NCI-H460 (cell line): ENCODE data around the gene CNDP1. TPM values are rescaled to one million over a fixed set of nuclear protein-coding genes. Genes with fewer than 3 reads are reported as not detected.
A peak's percentile ranks its signal among the peaks of the same experiment; 100 is the strongest.
"Not testable (repeated sequence)": the region's sequence is repeated elsewhere in the genome, so short reads cannot be mapped to it uniquely, and the experiment has no call there.

Experiments
- DNase-seq: peaks from one replicate; pipeline ENCODE4 v3.0.0-alpha.2; 2016; ENCODE audit warnings: low read depth; ENCODE audit errors: extremely low read depth
- polyA plus RNA-seq: library from polyadenylated mRNA; depleted of rRNA; stranded (reverse); fragments of >200 nt; gene quantifications from 2 replicates; pipeline ENCODE4 v1.2.3, GENCODE V29; 2014; cell fraction: nucleus; rRNA removed
- total RNA-seq: library from RNA; depleted of rRNA; stranded (reverse); fragments of >200 nt; shearing (Covaris generic); gene quantifications from 2 replicates; pipeline ENCODE4 v1.2.3, GENCODE V29; 2014; rRNA removed

CNDP1 gene
- total RNA-seq, result not detected in 2 replicates
- polyA plus RNA-seq, result not detected in 2 replicates

DNA sequence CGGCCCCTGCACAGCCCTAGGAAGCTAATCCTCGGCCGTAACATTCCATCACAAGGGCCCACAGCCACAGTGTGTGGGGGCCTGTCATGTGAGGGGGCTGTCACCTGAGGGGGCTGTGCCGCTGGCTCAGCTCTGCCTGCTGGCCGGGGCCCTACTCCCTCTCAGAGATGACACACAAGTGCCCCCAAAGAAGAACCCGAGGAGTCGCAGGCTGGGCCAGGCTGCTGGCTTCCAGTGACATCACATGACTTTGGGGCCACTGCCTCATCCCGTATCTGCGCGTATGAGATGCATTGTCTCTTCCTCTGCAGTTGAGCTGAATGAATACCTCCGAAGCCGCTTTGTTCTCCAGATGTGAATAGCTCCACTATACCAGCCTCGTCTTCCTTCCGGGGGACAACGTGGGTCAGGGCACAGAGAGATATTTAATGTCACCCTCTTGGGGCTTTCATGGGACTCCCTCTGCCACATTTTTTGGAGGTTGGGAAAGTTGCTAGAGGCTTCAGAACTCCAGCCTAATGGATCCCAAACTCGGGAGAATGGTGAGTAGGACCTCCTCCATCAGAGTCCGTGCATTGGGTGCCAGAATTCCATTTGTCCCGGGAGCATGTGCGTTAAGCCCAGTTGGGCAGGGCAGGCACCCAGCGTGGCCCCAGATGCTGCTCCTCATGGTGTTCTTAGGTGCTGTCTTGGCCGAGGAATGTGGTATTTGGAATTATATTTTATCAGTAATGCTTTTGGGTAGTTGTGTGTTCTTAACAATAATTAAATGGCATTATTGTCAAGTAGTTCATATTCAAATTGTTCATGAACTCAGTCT is at the start of gene CNDP1:
Gene CNDP1 (plus strand): TSS at position 351 of the 820 bp plus-strand sequence. CDS start 168 bp downstream, at position 519.
- no peak for DNase-seq

DNA sequence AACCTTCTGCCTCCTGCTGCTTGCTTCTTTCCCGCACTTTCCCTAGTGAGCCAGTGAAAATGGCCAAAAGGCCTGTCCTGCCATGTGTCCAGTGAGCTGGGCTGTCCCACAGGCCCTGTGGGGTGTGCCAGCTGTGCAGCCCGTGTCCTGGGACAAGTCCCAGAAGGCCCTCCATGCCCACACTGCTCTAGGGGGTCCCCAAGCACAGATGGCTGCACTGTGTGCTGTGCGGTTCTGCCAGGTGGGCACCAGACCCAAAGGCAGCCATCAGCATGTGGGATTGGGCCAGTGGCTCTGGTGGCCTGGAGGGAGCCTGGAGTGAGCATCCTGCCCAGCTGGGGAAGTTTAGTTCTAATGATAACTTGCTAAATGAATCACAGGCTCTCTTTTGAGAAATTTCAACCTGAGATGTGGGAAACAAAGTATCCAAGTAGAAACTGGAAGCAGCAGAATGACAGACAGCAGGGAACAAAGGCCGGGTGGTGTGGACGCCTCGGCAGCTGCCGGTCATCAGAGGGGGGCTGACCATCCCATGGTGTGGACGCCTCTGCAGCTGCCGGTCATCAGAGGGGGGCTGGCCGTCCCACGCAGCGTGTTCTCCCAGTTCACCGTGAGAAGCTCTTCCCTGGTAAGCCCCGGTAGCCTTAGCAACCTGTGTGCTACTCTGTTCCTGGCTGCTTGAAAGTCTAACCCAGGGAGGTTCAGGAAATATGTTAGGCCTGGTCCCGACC is 48.0 kb upstream of the CNDP1 start:
- no peak for DNase-seq

GRCh38 chr18:74488354-74488753 is 45.9 kb upstream of the CNDP1 start:
- no peak for DNase-seq

DNA sequence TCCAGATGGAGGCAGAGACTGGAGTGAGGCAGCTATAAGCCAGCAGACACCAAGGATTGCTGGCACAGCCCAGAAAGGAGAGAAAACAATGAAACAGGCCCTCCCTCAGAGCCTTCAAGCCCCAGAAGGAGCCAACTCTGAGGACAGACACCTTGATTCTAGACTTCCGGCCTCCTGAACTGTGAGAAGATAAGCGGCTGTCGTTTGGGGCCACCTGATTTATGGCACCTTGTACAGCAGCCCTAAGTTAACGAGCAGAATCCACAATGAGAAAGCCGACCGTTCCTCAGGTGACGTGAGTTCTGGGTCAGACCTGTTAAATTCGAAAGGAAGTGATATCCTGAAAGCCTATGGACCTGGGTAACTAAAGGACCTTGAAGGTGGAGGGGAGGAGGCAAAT is 45.4 kb upstream of the CNDP1 start:
- no peak for DNase-seq

DNA sequence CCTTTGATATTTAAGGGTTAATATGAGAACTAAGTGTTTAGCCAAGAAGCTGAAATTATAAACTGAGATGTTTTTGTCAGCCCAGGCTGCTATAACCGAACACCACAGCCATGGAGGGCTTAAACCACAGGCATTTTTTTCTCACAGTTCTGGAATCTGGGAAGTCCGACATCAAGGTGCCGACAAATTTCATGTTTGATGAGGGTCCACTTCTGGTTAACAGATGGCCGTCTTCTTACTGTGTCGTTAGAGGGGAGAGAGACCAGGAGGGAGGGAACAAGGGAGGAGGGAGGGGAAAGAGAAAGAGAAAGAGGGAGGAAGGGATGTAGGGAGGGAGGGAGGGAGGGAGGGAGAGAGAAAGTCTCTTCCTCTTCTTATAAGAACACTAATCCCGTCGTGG is 44.6 kb upstream of the CNDP1 start:
- DNase-seq, result no peak

DNA sequence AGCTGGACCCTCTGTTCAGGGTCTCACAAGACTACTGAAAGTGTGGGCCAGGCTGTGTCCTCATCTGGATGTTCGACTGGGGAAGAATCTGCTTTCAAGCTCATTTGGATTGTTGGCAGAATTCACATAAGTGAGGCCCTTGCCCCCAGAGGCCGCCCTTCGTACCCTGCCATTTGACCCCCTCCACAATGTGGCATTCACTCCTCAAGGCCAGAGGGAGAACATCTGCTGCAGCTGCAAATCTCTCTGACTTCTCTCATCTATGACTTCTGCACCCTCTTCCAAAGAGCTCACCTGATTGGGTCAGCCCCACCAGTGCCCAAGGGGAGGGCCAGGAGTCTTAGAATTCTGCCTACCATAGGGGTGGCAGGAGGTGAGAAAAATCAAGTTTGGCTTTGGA is 42.0 kb upstream of the CNDP1 start:
- DNase-seq, result no peak

- peak; percentile 38 for DNase-seq
These were observed 40.6 kb upstream of the CNDP1 start for GRCh38 chr18:74493689-74494088.

DNA sequence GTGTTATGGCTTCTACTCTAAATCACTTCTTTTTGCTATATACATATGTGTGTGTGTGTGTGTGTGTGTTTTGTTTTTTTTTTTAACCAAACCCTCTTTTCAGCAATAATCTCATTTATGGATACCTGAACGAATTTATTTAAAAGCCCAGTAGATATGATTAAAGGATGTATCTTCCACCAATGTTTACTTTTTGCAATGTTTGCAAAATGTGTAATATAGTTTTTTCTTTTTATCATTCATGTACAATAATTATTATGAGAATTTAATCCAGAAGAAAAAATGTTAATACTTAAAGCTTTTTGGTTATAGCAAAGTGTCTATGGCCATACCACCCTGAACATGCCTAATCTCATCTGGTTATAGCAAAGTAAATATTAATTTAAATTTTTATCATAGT is 39.8 kb upstream of the CNDP1 start:
- DNase-seq, result no peak

DNA sequence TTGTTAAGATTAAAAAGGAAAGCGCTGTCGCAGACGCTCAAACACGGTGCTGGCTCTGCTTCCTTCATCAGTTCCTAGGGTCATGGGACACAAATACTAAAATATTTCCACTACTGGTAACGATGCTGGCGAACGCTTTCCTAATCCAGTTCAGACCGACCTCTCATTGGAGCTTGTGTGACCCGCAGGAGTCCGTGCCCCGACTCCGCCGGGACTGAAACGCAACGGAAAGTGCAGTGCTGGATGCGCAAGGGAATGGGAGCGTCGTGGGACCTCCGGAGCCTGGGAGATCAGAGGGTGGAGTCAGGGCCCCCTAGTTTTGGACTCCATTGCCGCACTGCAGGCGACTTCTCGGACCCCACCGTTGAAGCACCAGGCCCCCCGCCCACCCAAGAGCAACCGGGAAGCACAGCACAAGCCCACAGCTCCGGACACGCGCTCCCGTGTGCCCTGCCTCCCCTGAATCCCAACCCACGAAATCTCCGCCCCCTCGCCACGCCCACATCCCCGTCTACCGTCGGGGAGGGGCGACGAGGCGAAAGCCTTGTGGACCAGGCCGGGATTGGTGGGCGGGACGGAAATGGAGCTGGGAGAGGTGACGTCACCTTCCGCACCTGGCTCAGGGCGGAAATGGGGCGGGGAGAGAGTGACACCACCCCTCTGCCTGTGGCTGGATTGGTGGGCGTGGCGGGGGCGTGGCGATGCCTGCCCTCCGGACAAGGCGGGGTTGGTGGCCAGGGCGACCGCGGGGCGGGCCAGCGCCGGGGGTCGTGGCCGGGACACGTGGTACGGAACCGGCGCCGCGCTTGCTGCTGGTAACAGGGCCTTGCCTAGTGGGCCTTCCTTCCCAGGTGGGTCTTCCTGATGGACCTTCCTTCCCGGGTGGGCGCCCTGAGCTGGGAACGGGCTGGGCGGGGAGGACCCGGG is 38.5 kb upstream of the CNDP1 start, which contains the start of gene CNDP2:
Gene CNDP2 (plus strand): TSS at position 783 of the 927 bp plus-strand sequence. CDS start 3,611 bp downstream, outside the sequence.
- DNase-seq, result peak; percentile 97

DNA sequence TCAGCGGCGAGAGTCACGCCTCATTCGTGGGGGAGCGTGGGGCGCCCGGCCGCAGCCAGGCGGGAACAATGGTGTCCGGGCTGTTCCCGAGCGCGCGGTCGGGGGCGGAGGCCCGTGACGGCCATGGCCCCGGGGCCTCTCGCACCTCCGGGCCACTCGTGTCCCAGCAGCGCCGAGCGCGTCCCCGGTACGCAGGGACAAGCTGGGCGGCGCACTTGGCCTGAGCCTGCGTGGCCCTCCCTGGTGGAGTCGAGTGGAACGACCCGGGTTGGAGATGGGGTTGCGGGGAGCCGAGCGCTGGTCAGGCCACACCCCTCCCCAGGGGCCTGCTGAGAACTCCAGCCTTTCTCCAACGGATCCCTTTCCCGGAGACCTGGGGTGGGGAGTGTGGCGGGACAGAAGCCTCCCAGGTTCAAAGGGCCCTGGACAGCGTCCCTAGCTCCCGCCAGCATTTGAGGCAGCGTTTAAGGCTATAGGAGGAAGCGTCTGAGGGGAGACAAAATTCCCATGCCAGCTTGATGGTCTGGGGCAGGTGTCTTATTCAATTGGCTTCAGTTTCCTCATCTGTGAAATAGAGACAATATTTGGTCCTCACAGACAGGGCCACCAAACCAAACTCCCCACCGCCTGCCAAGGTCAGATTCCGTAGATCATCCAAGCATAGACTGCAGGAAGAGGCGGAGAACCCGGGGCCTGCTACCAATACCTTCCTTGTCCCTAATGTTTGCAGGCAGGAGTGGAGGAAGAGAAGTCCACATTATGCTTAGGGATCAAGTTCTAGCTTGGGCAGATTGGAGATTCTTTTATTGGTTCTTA is 37.6 kb upstream of the CNDP1 start:
- peak; percentile 29 for DNase-seq

DNA sequence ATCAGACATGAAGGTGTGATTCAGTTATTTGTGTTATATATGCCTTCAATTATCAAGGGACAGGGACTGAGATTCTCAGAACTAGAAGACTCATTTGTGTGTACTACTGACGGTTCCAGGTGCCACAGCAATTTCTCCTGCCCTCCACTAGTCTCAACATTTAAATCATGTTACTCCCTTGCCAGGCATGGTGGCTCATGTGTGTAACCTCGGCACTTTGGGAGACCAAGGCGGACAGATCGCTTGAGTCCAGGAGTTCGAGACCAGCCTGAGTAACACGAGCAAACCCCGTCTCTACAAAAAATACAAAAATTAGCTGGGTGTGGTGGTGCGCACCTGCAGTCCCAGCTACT is 37.0 kb upstream of the CNDP1 start:
- DNase-seq, result no peak

- DNase-seq, result no peak
These were observed 36.5 kb upstream of the CNDP1 start for GRCh38 chr18:74497778-74498177.

DNA sequence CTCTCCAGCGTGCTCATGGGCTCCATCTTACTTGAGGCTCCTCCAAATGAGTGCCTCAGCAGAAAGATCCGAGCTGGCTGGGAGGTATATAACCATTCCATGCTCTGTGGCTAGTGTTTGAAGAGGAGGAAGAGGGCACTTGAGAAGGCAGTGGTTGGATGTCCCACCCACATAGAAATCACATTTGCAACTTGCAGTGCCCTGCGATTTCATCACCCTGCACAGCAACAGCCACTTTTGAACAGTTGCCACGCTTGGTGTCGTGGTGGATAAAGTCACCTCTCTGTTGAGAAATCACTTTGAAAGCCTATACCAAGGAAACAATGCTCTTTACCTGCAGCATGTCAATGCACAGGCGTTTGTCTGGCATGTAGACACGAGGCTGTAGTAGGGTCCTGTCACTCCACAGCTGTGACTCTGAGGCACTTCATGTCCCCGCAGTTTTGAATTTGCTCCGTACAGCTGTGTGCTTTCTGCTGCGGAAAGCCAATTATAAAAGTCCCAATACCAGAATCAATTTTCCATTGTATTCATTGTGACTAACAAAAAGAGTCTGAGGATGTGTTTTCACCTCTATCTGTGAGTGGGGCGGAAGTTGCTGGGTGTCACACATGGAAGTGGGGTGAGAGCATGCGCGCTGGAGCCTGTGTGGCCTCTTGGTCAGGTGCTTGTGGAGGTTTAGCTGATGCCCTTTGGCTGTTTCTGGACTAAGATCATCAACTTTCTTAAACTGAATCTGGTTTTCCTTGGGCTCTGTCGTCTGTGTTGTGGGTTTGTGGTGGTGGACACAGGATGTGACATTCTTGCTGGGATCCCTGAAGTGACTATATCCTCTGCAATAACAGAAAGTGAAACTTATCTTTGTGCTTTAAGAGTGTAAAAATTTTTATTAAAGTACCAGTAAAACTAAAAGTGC is 35.3 kb upstream of the CNDP1 start:
- peak; percentile 29 for DNase-seq

DNA sequence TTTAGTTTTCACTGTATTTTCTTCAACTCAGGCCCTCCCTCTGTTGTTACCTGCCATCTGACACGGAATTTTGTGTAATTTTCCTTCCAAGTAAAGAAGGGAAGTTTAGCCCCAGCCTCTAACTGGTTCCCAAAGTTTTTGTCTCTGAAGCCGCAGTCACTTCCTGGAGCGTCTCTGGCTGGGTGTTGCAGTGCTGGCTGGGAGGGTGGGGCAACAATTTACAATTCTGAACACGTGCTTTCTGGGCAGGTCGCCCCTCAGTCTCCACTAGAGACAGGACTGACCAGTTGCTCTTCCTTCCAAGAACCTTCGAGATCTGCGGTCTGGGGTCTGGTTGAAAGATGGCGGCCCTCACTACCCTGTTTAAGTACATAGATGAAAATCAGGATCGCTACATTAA is 34.7 kb upstream of the CNDP1 start:
- DNase-seq, result no peak

DNA sequence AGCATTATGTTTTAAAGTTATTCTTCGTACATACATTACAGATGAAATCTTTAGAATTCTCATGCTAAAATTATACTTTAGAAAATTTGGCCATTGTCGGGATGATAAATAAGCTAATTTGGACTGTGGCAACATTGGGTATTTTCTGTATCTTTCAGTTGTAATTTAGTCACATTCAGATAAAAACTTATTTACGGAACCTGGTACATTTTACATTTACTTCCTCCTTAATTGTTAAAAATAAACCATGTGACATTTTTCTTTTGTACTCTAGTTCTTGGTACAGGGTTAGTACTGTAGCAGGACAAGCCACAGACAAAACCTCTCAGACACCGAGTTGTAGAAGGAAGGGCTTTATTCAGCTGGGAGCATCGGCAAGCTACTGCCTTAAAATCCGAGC is 33.9 kb upstream of the CNDP1 start:
- DNase-seq, result no peak

DNA sequence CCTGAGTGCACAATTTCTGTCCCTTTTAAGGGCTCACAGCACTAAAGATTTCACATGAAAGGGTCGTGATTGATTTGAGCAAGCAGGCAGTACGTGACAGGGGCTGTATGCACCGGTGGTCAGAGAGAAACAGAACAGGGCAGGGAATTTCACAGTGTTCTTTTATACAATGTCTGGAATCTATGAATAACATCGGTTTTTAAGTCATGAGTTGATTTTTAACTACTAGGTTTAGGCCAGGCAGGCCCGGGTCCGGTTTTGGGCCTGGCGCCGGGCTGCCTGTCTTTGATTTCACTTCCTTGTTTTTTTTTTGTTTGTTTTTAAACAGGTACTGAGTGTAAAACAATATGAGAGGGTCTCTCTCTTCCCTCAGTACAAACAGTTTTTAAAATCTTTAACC is 33.5 kb upstream of the CNDP1 start:
- DNase-seq, result not testable (repeated sequence)

- DNase-seq, result no peak
These were observed 32.9 kb upstream of the CNDP1 start for GRCh38 chr18:74501386-74501785.

GRCh38 chr18:74503137-74503536 is 31.2 kb upstream of the CNDP1 start:
- DNase-seq, result no peak

DNA sequence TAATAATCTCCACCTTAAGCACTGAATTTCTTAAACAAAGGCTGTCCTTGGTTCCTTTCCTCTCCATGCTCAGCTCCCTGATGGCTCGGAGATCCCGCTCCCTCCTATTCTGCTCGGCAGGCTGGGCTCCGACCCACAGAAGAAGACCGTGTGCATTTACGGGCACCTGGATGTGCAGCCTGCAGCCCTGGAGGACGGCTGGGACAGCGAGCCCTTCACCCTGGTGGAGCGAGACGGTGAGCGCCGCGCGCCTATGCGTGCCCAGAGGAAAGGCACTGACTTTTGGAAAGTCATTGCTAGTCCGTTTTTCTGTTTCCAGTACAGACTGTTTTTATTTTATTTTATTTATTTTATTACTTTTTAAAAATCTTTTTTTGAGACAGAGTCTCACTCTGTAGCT is 28.5 kb upstream of the CNDP1 start:
- no peak for DNase-seq
